KOPT-K1 (cell line): ENCODE results near the gene GCGR.

Source experiments
- H3K27ac ChIP-seq: fragments of 200-600 bp; sonication (generic); 2 replicates; pipeline ENCODE4 v1.5.1; 2016; ENCODE audit warnings: antibody characterized with exemption, mild to moderate bottlenecking, low read depth, low read length; ENCODE audit not compliant: poor library complexity, severe bottlenecking
- H3K36me3 ChIP-seq: fragments of 200-600 bp; sonication (generic); 2 replicates; pipeline ENCODE4 v1.5.1; 2017; ENCODE audit warnings: antibody characterized with exemption, mild to moderate bottlenecking, low read length, moderate library complexity; ENCODE audit not compliant: insufficient read depth
- H3K9me3 ChIP-seq: fragments of 200-600 bp; sonication (generic); 2 replicates; pipeline ENCODE4 v1.5.1; 2017; ENCODE audit warnings: antibody characterized with exemption, low read length, mild to moderate bottlenecking; ENCODE audit not compliant: insufficient read depth, poor library complexity, severe bottlenecking

Gene GCGR

DNA sequence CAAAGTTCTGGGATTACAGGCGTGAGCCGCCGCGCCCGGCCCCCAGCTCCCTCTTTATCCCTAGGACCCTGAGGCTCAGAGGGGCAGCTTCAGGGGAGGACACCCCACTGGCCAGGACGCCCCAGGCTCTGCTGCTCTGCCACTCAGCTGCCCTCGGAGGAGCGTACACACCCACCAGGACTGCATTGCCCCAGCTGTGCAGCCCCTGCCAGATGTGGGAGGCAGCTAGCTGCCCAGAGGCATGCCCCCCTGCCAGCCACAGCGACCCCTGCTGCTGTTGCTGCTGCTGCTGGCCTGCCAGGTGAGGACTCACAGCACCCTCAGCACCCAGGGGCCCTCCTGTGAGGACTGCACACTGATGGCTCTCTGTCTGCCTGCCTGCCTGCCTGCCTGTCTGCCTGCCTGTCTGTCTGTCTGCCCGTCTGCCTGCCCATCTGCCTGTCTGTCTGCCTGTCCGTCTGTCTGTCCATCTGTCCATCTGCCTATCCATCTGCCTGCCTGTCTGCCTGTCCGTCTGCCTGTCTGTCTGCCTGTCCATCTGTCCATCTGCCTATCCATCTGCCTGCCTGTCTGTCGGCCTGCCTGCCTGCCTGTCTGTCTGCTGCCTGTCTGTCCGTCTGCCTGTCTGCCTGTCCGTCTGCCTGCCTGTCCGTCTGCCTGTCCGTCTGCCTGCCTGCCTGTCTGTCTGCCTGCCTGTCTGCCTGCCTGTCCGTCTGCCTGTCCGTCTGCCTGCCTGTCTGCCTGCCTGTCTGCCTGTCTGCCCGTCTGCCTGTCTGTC lies 5.0 kb downstream of the GCGR start:
- no peak overlapping the region for H3K27ac ChIP-seq
- no peaks in the 10 kb centered on the region for H3K36me3 ChIP-seq
- no peaks in the 10 kb centered on the region for H3K9me3 ChIP-seq

DNA sequence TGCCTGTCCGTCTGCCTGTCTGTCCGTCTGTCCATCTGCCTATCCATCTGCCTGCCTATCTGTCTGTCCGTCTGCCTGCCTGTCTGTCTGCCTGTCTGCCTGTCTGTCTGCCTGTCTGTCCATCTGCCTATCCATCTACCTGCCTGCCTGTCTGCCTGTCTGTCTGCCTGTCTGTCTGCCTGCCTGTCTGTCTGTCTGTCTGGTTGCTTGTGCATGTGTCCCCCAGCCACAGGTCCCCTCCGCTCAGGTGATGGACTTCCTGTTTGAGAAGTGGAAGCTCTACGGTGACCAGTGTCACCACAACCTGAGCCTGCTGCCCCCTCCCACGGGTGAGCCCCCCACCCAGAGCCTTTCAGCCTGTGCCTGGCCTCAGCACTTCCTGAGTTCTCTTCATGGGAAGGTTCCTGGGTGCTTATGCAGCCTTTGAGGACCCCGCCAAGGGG lies 5.6 kb downstream of the GCGR start:
- H3K9me3 ChIP-seq = no peaks in the 10 kb centered on the region
- H3K27ac ChIP-seq = no peak overlapping the region
- no peaks in the 10 kb centered on the region for H3K36me3 ChIP-seq

GRCh38 chr17:81810476-81810875 lies 6.5 kb downstream of the GCGR start:
- H3K9me3 ChIP-seq = no peaks in the 10 kb centered on the region
- no peaks in the 10 kb centered on the region for H3K36me3 ChIP-seq
- no peak overlapping the region for H3K27ac ChIP-seq

GRCh38 chr17:81810892-81811704 lies 7.1 kb downstream of the GCGR start:
- Histone ChIP-seq H3K9me3 (no peaks in the 10 kb centered on the region), H3K27ac (no peak overlapping the region), H3K36me3 (no peaks in the 10 kb centered on the region)

DNA sequence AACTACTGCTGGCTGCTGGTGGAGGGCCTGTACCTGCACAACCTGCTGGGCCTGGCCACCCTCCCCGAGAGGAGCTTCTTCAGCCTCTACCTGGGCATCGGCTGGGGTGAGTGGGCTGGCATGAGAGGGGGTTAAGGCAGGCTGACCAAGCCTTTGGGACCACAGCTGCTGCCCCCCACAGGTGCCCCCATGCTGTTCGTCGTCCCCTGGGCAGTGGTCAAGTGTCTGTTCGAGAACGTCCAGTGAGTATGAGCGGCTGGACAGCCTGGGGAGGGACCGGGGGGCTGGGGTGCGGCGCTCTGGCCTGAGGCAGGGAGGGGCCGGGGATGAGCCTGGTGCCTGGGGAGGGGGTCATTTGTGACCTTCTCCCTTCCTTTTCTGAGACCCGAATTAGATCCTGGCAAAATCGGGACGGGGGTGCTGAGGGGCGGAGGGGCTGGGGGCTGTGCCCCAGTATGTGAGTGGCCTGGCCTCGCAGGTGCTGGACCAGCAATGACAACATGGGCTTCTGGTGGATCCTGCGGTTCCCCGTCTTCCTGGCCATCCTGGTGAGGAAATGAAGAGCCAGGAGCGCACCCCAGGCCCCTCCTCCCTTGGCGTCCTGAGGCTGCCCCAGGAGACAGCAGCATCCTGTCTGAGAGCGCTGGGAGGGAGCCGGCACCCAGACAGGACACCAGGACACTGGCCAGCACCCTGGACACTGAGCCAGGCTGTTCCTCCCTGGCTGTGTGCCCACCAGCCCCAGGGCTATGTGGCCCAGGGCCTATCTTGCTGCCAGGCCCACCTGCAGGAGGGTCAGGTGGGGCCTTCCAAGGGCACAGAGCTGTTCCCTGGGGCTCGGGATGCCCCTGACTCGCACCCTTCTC lies 8.0 kb downstream of the GCGR start:
- Histone ChIP-seq H3K36me3 (no peaks in the 10 kb centered on the region), H3K27ac (no peak overlapping the region), H3K9me3 (no peaks in the 10 kb centered on the region)

DNA sequence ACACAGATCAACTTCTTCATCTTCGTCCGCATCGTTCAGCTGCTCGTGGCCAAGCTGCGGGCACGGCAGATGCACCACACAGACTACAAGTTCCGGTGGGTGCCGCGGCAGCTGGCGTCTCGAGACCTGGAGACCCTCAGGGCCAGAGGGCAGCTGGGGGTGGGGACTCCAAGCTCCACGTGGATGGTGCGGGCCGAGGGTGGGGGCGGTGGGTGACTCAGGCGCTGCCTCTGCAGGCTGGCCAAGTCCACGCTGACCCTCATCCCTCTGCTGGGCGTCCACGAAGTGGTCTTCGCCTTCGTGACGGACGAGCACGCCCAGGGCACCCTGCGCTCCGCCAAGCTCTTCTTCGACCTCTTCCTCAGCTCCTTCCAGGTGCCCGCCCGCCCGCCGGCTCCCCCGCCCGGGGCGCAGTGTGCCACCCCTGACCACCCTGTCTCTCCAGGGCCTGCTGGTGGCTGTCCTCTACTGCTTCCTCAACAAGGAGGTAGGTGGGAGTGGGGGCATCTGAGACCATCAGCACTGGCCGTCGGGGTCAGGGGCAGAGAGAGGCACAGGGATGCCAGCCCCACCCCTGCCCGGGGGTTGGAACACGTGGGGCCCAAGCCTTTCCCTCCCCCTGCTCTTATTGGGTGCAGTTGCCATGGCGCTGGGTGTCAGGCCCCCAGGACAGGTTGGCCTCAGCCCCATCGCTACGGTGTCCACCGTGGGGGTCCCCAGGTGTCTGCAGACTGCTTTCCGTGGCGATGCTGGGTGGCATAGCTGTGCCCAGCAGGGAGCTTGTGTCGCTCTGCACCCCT lies 8.8 kb downstream of the GCGR start:
- Histone ChIP-seq H3K27ac (no peak overlapping the region), H3K9me3 (no peaks in the 10 kb centered on the region), H3K36me3 (no peaks in the 10 kb centered on the region)

- no peaks in the 10 kb centered on the region for H3K36me3 ChIP-seq
- H3K9me3 ChIP-seq = no peaks in the 10 kb centered on the region
- H3K27ac ChIP-seq = no peak overlapping the region
Measured at GRCh38 chr17:81813371-81813684, 9.4 kb downstream of the GCGR start.

DNA sequence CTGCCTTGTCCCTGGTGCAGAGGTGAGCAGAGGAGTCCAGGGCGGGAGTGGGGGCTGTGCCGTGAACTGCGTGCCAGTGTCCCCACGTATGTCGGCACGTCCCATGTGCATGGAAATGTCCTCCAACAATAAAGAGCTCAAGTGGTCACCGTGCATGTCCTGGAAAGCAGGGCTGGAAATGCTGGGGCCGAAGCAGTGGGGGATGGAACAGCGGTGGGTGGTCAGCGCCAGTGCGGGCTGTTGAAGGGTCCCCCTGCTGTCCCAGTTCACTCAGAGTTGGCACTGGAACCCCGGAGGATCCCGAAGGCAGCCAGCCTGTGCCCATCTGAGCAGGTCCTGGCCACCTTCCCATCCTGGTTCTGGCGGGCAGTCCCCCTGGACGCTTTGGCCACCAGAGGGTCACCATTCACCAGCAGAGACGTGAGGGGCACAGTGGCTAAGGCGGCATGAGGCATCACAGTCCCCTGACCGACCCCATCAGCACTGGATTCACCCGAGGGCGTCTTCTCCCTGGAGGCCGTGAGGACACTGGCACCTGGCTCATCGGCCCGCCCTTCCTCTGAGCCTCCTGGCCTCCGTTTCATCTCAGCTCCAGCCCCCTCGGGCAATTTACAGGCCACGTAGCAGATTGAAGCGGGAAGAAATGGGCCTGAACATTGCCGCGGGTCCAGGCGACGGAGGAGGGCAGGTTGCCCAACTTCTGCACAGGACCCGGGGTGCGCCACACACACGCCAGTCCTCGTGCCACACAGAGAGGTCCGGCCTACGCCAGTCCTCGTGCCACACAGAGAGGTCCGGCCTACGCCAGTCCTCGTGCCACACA lies 10.1 kb downstream of the GCGR start:
- H3K9me3 ChIP-seq = no peaks in the 10 kb centered on the region
- no peaks in the 10 kb centered on the region for H3K36me3 ChIP-seq
- H3K27ac ChIP-seq = no peak overlapping the region

DNA sequence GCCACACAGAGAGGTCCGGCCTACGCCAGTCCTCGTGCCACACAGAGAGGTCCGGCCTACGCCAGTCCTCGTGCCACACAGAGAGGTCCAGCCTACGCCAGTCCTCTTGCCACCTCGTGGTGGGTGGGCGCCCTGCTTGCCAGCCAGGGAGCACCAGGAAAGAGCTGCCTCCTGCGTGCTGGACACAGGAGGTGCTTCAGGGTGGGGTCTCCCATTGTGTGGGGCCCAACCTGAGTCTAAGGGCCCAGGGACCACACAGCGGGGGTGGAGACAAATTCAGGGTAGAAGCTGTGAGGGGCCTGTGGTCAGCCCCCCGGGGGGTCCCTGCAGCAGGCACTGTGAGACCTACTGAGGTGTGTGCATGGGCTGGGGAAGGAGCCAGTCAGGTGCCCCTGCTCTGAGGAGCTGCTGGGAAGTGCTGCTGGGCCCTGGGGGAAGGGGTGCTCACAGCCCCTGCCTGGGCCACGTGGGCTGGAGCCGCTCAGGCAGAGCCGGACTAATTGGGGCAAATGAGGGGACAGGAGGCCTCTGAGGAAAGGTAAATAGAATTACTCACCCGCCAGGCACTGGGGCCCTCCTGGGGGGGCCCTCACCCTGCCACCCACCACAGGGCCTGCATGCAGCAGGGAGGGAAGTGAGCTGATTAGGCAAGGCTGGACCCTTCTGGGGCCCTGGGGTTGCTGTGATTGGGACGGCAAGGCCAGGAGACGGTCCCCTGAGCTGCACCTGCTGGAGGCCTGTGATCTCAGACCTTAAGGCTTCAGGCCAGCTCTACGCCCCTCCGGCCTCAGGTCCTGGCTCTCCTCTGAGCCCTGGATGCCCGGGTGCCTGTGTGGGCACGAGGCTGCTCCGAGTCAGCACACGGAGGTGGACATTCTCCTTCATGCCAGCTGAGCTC lies 11.0 kb downstream of the GCGR start:
- Histone ChIP-seq H3K36me3 (no peaks in the 10 kb centered on the region), H3K9me3 (no peaks in the 10 kb centered on the region), H3K27ac (no peak overlapping the region)

GRCh38 chr17:81815646-81815986 lies 11.7 kb downstream of the GCGR start:
- H3K9me3 ChIP-seq = no peaks in the 10 kb centered on the region
- no peaks in the 10 kb centered on the region for H3K36me3 ChIP-seq
- H3K27ac ChIP-seq = no peak overlapping the region

- Histone ChIP-seq H3K9me3 (no peaks in the 10 kb centered on the region), H3K27ac (no peak overlapping the region), H3K36me3 (no peaks in the 10 kb centered on the region)
Measured at GRCh38 chr17:81817758-81818147, 13.8 kb downstream of the GCGR start.

DNA sequence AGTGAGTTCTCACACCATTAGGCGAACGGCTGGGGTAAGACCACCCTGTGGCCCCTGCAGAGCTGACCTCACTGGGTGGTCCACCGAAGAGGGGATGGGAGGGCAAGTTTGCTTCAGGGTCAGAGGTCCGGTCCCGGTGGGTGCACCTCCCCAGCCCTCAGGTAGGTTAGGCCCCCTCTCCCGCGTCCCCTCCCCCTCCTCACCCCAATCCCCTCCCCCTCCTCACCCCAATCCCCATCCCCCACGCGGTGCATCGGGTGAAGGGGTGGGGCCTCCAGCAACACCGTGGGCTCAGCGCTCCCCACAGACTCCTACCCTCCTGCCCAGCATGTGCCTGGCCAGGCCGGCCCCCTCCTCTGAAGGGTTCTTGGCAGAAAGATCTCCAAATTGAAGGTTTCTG lies 15.8 kb downstream of the GCGR start:
- no peaks in the 10 kb centered on the region for H3K36me3 ChIP-seq
- H3K9me3 ChIP-seq = no peaks in the 10 kb centered on the region
- no peak overlapping the region for H3K27ac ChIP-seq

GRCh38 chr17:81821147-81821546 lies 17.2 kb downstream of the GCGR start:
- Histone ChIP-seq H3K9me3 (no peaks in the 10 kb centered on the region), H3K36me3 (no peaks in the 10 kb centered on the region), H3K27ac (peak overlapping the region; percentile 52)
